GM19395 (cell line): ENCODE data around the gene FRMD4A.

ENCODE experiments used
- ATAC-seq: cut with Tn5 transposase; IDR thresholded peaks from one replicate; pipeline ENCODE4 v1.9.1; 2021; ENCODE audit warnings: mild to moderate bottlenecking, moderate library complexity; ENCODE audit not compliant: unreplicated experiment

FRMD4A gene

DNA sequence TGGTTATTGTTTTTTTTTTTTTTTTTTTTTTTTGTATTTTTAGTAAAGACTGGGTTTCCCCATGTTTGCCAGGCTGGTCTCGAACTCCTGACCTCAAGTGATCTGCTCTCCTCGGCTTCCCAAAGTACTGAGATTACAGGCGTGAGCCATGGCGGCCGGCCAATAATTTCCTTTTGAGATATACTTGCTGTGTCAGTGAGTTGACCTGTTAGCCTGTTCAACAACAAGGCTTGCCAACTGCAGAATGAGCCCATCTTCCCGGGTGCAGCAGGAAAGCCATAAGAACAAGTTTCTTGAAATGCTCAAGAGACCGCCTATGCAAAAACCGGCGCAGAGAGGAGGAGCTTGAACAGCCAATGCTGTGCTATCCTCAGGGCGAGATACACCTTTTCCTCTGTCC lies 631.5 kb downstream of the FRMD4A start:
- ATAC-seq, result no peak

DNA sequence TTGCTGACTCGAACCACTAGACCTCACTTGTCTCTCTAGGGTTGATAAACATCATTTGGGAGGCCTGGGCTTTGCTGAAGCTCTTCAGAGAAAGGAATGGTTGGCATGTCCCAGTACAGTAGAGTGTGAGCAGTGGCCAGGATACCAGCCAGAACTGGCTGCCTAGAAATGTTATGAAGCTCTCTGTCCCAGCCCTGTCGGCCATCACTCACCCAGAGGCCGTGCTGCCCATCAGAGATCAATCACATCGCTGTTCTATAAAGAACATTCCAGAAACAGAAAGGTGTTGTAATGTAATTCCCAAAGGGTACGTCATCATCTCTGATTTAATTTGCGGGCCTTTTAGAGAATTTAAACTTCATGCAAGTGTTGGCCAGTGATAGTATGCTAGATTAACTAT lies 632.5 kb downstream of the FRMD4A start:
- ATAC-seq, result no peak

- ATAC-seq, result no peak
Measured at GRCh38 chr10:13696071-13696470, 634.7 kb downstream of the FRMD4A start.

DNA sequence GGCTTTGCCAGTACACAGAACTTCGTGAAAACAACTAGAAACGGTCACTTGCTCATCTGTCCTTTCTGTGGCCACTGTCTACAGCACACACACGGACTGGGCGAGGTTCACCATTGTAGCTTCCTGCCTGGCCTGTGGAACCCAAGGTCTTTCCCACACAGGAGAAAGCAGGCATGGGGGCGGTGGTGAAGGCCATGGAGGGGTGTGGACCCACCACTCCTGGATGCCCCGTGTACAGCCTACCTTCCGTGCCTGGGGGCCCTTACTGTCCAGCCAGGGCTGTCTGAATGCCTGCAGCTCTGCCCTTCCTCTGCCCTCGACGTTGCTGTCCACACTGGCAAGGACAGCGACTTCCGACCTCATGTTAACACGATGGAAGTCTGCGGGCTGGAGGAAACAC lies 635.1 kb downstream of the FRMD4A start:
- ATAC-seq, result no peak

DNA sequence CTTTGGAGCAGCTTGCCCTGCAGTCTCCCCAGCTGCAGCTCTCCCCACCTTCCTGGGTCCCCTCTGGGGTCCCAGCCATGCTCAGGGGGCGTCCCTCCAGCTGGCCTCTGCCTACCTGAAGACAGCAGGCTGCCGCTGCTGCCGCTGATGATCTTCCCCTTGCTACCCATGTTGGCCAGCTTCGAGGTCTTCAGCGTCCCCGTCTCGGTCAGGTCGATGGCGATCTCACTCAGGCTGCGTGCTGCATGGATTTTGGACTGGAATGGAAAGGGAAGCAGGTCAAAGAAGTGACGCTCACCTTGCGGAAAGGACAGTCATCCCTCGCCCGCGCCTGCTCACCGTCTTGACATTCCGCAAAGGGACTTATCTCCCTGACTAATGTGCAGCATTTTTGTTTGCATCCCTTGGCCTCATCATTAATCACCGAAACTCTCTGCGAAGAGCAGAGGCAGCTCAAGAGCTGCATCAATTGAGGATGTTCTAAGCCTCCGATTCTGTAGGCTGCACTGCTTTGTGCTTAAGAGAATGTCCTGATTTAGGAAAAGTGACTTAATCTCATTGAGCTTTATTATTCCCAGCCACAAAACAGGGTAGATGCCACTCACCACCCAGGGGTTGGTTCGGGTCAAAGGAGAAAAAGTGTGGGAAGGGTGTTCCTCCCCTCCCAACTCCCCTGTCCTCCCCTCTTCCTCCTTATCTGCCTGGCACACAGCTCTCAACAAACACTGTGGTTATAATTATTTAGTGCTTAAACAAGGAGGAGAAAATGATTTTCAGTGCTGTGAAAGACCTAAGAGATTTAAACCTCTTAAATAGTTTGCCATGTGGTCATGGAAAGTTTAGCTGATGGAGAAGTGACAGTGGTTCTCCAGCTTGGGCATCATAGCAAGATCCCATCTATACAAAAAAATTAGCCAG lies 636.7 kb downstream of the FRMD4A start:
- no peak for ATAC-seq

GRCh38 chr10:13690281-13690825 lies 640.4 kb downstream of the FRMD4A start:
- peak; percentile 58 for ATAC-seq

GRCh38 chr10:13686331-13686752 lies 644.4 kb downstream of the FRMD4A start:
- ATAC-seq, result no peak

- no peak for ATAC-seq
Measured at GRCh38 chr10:13685885-13686284, 644.8 kb downstream of the FRMD4A start.

DNA sequence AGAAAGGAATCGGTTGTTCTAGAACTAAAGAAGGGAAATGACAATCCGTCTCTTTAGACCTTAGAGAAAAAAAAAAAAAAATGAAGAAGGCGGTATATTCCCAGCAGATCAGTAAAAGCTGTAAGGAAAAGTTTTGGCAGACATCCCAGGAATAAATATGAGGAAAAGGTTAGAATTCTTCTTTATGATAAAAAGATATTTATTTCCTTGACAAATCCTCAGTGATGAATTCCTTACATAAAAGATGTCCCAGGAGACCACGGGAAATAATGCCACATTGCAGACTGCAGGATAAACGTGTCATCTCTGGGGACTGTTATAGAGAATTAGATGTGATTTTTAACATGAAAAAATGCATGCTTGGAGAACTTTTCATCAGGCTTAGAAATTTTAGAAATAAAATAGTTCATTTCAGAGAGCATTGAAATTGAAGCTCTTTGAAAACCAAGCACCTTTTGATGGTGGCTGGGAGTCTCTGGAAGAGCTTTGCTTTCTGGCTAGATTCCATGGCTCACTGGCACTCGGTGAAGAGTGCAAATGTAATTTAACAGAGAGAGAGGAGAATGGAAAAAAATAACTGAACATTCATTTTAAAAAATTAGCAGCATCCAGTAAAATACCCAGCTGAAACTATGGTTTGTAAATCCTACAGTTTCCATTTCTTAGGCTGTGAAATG lies 645.8 kb downstream of the FRMD4A start:
- ATAC-seq, result no peak

DNA sequence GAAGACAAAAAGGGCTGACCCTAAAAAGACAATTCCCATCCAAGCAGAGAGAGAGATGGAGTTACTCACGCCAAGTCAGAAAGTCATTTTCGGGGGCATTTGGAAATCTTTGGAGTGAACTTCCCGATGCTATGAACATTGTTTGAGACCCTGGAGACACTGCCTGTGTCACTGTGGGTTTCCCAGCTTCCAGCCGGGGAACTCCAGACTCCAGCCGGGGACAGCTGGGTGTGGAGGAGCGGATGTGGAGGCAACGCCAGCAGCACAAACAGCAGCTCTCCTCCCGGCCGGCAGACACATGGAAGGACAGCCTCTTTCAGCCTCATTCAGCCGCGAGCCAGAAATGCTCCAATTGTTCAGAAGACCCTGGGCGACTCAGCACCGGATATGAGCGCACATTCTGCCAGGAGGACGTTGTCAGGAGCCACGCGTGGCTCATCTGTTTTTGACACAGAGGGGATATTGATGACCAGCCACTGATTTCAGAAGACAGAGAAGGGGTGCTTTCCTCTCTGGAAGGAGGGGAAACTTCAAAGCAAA lies 646.4 kb downstream of the FRMD4A start:
- ATAC-seq, result no peak

GRCh38 chr10:13683017-13683416 lies 647.7 kb downstream of the FRMD4A start:
- ATAC-seq, result no peak

DNA sequence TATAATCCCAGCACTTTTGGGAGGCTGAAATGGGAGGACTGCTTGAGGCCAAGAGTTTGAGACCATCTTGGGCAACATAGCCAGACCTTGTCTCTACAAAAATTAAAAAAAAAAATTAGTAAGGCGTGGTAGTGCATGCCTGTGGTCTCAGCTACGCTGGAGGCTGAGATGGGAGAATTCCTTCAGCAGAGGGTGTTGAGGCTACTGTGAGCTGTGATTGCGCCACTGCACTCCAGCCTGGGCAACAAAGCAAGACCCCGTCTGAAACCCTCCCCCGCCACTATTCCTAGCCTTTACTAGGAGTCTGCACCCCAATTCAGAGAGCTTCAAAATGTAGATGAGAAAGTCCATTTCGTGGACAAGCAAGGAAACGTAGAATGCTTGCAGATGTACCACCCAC lies 648.8 kb downstream of the FRMD4A start:
- no peak for ATAC-seq

GRCh38 chr10:13681528-13681927 lies 649.2 kb downstream of the FRMD4A start:
- no peak for ATAC-seq

DNA sequence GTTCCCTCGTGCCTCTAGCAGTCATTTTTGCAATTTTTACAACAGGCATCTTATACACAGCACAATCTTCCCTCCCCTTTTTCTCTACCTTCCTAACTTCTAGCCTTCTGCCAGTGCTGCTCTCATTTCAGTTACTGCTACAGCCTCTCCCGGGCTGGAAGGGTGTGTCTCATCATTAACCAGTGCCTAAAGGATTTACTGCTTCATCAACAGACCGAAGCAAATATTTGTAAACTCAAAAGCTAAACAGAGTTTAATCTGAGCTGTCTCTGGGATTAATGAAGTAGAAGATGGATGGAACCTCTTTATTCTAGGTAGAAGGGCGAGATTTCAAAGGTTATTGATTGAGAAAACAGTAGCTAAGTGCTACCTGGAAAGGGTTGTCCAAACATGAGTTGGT lies 649.6 kb downstream of the FRMD4A start:
- ATAC-seq, result no peak

DNA sequence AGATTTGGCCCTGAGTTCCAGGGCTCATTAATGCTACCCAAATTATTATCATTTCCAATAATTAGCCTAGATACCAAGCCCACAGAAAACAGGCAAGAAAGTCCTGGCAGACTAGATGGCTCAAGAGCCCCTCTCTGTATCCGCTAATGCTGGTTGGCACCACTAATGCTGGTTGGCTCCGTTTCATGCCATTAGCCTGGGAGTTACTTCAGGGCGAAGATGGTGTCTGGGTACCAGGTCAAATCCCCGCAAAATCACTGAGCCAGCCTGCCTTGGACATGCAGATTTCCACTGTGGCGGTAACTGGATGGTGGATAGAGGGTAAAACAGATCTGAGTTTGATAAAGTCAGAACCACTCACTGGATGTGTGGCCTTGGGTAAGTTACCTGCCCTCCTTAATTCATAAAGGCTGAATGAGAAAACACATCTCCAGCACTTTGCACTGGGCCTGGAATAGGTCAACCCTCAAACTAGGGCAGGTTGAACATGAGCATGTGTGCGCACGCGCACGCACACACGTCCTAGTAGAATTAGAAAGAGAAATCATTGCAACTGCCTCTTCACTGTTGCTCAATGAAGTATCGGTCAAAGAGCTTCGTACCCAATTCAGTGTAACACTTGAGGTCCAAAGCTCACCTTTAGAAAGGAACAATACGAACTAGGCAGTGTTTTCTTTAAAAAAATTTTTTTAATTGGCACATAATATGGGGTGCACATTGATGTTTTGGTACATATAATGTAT lies 652.5 kb downstream of the FRMD4A start:
- ATAC-seq, result no peak

GRCh38 chr10:13674645-13675588 lies 655.8 kb downstream of the FRMD4A start:
- ATAC-seq, result no peak

DNA sequence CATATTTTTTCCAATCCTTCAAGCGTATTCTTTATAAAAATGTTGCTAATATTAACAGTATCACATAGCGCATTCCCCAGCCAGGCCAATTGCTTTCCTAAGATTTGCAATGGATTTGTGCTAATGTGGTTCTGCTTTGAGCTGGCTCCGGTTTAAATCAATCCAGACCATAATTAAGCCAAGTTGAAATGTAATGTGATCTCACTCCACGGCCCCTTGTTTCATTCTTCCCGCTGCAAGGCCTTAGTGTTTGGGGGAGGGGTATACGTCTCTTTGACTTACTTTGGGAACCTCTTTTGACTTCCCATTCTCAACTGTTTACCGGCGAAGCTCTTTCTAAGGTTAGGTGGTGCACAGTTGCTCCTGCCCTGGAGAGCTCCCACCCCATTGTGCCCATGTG lies 657.6 kb downstream of the FRMD4A start:
- ATAC-seq, result no peak

DNA sequence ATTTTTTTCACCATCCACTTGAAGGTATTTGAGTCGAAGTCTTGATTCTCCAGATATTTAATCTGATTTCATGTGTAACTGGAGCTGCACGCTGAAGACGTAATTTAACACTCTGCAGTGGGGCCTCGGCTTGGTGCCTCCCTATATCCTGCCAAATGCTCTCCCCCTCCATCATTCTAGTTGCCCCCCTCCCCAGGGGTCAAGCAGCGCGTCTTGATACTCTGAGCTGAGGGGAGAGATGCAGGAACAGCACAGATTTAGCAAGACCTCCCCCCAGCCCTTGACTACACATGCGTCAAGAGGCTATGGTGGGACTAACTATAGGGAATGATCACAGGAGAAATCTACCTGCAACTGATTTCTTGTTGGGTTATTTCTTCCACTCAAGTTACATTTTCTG lies 658.2 kb downstream of the FRMD4A start:
- ATAC-seq, result no peak

GRCh38 chr10:13671904-13672303 lies 658.8 kb downstream of the FRMD4A start:
- no peak for ATAC-seq

DNA sequence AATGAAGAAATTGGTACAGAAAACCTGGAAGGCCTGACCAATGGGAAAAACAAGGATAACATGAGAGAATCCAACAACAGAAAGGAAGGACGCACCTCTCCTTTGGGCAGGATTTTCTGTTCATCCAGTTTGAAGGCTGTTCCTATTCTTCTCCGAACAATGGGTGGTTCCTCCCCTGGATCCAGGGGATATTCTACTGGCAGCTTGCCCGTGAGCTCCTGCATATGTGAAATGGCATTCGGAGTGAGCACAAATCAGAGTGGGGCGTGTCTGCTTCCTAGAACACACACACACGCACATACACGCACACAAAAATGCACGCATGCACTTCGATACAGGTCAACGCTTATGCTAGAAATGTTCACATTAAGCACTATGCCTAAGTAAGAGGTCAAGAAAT lies 660.4 kb downstream of the FRMD4A start:
- ATAC-seq, result no peak
